ENCODE data around the gene ACP3. TPM values are rescaled to one million over a fixed set of nuclear protein-coding genes. Genes with fewer than 3 reads are reported as not detected.

The ACP3 gene
- total and polyA plus RNA-seq, 9 of the 15 experiments (the other 6 are each of a cell fraction or from before 2014, with no cell fraction given) = 0.08 to 1.1 (median 0.21) TPM

DNA sequence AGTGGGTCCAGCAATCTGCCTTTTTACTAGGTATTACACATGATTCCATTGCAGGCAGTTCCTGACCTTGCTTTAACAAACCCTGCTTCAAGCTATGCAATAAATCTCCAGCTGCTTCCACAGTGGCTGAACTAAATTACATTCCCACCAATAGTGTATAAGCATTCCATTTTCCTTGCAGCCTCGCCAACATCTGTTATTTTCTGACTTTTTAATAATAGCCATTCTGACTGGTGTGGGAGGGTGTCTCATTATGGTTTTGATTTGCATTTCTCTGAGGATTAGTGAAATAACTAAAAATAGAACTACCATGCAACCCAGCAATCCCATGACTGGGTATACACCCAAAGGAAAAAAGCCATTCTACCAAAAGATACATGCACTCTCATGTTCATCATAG, 63.7 kb downstream of the ACP3 start (continued):
- TF ChIP-seq CHD7 (IDR thresholded peaks at IDR 0.05; ENCODE audit: low read depth, low read length) = no peak
- TF ChIP-seq, protein P1, sequence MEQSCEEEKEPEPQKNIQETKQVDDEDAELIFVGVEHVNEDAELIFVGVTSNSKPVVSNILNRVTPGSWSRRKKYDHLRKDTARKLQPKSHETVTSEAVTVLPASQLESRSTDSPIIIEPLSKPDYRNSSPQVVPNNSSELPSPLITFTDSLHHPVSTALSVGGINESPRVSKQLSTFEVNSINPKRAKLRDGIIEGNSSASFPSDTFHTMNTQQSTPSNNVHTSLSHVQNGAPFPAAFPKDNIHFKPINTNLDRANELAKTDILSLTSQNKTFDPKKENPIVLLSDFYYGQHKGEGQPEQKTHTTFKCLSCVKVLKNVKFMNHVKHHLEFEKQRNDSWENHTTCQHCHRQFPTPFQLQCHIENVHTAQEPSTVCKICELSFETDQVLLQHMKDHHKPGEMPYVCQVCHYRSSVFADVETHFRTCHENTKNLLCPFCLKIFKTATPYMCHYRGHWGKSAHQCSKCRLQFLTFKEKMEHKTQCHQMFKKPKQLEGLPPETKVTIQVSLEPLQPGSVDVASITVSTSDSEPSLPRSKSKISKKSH (CRISPR knock-in tag; IDR thresholded peaks at IDR 0.05) = no peak
- no peak for TF ChIP-seq SMC3 (conservative IDR thresholded peaks at IDR 0.05; ENCODE audit: insufficient read depth, low read depth, low read length)
- no peak for TF ChIP-seq NFRKB (IDR thresholded peaks at IDR 0.05; ENCODE audit: low read depth)
- no peak for TF ChIP-seq CBX3 (IDR thresholded peaks at IDR 0.05; ENCODE audit: borderline replicate concordance in 1 of 2, low read length in 2 of 2)
- TF ChIP-seq, protein P2, sequence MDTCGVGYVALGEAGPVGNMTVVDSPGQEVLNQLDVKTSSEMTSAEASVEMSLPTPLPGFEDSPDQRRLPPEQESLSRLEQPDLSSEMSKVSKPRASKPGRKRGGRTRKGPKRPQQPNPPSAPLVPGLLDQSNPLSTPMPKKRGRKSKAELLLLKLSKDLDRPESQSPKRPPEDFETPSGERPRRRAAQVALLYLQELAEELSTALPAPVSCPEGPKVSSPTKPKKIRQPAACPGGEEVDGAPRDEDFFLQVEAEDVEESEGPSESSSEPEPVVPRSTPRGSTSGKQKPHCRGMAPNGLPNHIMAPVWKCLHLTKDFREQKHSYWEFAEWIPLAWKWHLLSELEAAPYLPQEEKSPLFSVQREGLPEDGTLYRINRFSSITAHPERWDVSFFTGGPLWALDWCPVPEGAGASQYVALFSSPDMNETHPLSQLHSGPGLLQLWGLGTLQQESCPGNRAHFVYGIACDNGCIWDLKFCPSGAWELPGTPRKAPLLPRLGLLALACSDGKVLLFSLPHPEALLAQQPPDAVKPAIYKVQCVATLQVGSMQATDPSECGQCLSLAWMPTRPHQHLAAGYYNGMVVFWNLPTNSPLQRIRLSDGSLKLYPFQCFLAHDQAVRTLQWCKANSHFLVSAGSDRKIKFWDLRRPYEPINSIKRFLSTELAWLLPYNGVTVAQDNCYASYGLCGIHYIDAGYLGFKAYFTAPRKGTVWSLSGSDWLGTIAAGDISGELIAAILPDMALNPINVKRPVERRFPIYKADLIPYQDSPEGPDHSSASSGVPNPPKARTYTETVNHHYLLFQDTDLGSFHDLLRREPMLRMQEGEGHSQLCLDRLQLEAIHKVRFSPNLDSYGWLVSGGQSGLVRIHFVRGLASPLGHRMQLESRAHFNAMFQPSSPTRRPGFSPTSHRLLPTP (IDR thresholded peaks at IDR 0.05; ENCODE audit: borderline replicate concordance, extremely low read depth, insufficient read length) = no peak
- TF ChIP-seq PPARD (CRISPR knock-in tag; IDR thresholded peaks at IDR 0.05) = no peak
- no peak for TF ChIP-seq ZC3H11A (IDR thresholded peaks at IDR 0.05; ENCODE audit: low read depth, low read length)

Data from K562 (cell line).